MCF 10A (cell line): ENCODE data around the gene PLCG2. TPM values are rescaled to one million over a fixed set of nuclear protein-coding genes. Genes with fewer than 3 reads are reported as not detected.

ENCODE experiments used
- BruUV-seq: library from RNA; stranded (reverse); fragments of 400-500 nt; replicated peaks from 2 replicates; lab custom pipeline; 2021; lab: Mats Ljungman, UMichigan
- CTCF ChIA-PET: fragments of 300-600 bp; sonication (Branson Sonifier 250); formaldehyde crosslinking; extraction: SDS; loops from one replicate; lab custom pipeline; 2021; ENCODE audit warnings: antibody characterized with exemption, inconsistent platforms; lab: Yijun Ruan, JAX
- POLR2A ChIA-PET: fragments of 300-600, 350-650 bp; sonication (Branson Sonifier 250); formaldehyde crosslinking; extraction: SDS; loops from one replicate; lab custom pipeline; 2020; ENCODE audit warnings: antibody characterized with exemption, inconsistent platforms; lab: Yijun Ruan, JAX
- DNase-seq: peaks from one replicate; pipeline ENCODE4 v3.0.0-alpha.2; 2018; ENCODE audit not compliant: unreplicated experiment
- H3K27ac Mint-ChIP-seq: one replicate; pipeline ENCODE4 v1.8.0; 2022; ENCODE audit warnings: mild to moderate bottlenecking, low read depth, mixed read lengths; ENCODE audit not compliant: unreplicated experiment
- H3K27me3 Mint-ChIP-seq: one replicate; pipeline ENCODE4 v1.8.0; 2022; ENCODE audit warnings: mixed read lengths; ENCODE audit not compliant: insufficient read depth, unreplicated experiment
- H3K36me3 Mint-ChIP-seq: one replicate; pipeline ENCODE4 v1.8.0; 2022; ENCODE audit warnings: mild to moderate bottlenecking, moderate library complexity, mixed read lengths; ENCODE audit not compliant: insufficient read depth, unreplicated experiment
- H3K4me1 Mint-ChIP-seq: one replicate; pipeline ENCODE4 v1.8.0; 2022; ENCODE audit warnings: mixed read lengths; ENCODE audit not compliant: insufficient read depth, unreplicated experiment
- H3K4me3 Mint-ChIP-seq: one replicate; pipeline ENCODE4 v1.8.0; 2022; ENCODE audit warnings: mild to moderate bottlenecking, moderate library complexity, mixed read lengths; ENCODE audit not compliant: unreplicated experiment
- H3K9me3 Mint-ChIP-seq: one replicate; pipeline ENCODE4 v1.8.0; 2022; ENCODE audit warnings: mixed read lengths; ENCODE audit not compliant: unreplicated experiment
- intact Hi-C: fragments of 100-400 bp; cut with micrococcal nuclease; formaldehyde crosslinking; loops from 2 replicates; pipeline ENCODE4 v1.14.1; 2022
- total RNA-seq: library from RNA; stranded (reverse); gene quantifications from 2 replicates; pipeline ENCODE4 v1.2.3, GENCODE V29; 2022
- TF ChIP-seq, protein P1 (sequence below): fragments of 200-600 bp; IDR thresholded peaks from one replicate; pipeline ENCODE4 v1.8.0; 2022; ENCODE audit warnings: antibody characterized with exemption, mild to moderate bottlenecking; ENCODE audit not compliant: unreplicated experiment

Gene PLCG2
- total RNA-seq, 1 experiment from 2014 or later, result 5.2 TPM

DNA sequence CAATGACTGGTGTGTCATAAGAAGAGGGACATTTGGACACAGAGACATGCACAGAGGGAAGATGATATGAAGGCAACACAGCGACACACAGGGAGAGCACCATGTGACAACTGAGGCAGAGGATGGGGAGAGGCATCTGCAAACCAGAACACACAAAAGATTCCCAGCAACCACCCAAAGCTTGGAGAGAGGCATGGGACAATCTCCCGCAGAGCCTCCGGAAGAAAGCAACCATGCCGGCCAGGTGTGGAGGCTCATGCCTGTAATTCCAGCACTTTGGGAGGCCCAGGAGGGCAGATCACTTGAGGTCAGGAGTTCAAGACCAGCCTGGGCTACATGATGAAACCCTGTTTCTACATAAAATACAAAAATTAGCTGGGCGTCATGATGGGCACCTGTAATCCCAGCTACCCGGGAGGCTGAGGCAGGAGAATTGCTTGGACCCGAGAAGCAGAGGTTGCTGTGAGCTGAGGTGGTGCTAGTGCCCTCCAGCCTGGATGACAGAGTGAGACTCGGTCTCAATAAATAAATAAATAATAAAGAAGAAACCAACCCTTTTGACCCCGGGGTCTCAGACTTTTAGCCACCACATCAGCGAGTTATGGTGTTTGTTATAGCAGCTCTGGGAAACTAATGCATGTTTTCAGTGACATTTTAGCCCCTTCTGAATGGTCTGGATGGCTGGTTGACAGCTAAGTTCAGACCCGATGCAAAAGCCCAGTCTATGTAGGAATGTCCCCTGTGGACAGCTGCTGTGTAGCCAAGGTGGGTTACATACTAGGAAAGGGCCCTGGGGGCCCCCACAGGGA, 13.8 kb upstream of the PLCG2 start:
- BruUV-seq, result no TSS peak

DNA sequence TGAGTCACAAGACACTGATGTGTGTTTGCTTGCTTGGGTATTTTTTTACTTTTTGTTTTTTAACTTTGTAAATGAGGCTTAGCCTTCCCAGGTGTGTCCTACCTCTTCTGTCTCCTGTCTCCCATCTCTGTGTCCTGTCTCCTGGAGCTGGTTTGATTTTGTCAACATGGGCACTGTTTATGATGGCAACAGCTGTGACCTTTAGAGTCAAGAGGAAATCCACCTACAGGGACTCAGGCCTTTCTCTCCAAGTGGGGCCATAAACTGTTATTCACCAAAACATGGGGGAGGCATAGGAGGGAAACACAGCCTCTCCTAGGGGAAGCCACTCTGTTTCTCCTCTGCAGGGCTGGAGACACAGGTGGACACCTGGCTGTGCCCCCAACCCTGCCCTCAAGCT, 13.1 kb upstream of the PLCG2 start:
- Mint-ChIP-seq H3K4me1 (no peaks in the 10 kb centered on the region), H3K27me3 (no peaks in the 10 kb centered on the region), H3K36me3 (no peaks in the 10 kb centered on the region), H3K9me3 (no peaks in the 10 kb centered on the region), H3K4me3 (no peak overlapping the region), H3K27ac (no peak overlapping the region)
- TF ChIP-seq, protein P1, sequence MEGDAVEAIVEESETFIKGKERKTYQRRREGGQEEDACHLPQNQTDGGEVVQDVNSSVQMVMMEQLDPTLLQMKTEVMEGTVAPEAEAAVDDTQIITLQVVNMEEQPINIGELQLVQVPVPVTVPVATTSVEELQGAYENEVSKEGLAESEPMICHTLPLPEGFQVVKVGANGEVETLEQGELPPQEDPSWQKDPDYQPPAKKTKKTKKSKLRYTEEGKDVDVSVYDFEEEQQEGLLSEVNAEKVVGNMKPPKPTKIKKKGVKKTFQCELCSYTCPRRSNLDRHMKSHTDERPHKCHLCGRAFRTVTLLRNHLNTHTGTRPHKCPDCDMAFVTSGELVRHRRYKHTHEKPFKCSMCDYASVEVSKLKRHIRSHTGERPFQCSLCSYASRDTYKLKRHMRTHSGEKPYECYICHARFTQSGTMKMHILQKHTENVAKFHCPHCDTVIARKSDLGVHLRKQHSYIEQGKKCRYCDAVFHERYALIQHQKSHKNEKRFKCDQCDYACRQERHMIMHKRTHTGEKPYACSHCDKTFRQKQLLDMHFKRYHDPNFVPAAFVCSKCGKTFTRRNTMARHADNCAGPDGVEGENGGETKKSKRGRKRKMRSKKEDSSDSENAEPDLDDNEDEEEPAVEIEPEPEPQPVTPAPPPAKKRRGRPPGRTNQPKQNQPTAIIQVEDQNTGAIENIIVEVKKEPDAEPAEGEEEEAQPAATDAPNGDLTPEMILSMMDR, result no peak
- CTCF ChIA-PET, result interaction anchor here (0.5 to 1.4 kb wide), 3 partner anchors 10 to 916 kb away, joined by 3 read pairs; no protein-coding TSS in a partner anchor
- BruUV-seq, result no TSS peak
- intact Hi-C loops, result no loop called here
- DNase-seq, result no peak
- POLR2A ChIA-PET, result interaction anchor here (0.6 to 0.7 kb wide), 2 partner anchors 49 to 239 kb away, joined by 3 read pairs; no protein-coding TSS in a partner anchor

More for the DNA sequence above, 13.8 kb upstream of the PLCG2 start:
- Mint-ChIP-seq H3K9me3 (no peaks in the 10 kb centered on the region), H3K4me1 (no peaks in the 10 kb centered on the region), H3K27me3 (no peaks in the 10 kb centered on the region), H3K27ac (no peak overlapping the region), H3K4me3 (no peak overlapping the region), H3K36me3 (no peaks in the 10 kb centered on the region)
- DNase-seq, result no peak
- TF ChIP-seq, protein P1, result no peak
- CTCF ChIA-PET, result interaction anchor here (1.1 to 1.4 kb wide), 3 partner anchors 8 to 110 kb away, joined by 3 to 4 read pairs (median 3); no protein-coding TSS in a partner anchor
- POLR2A ChIA-PET, result interaction anchor here (0.6 to 0.7 kb wide), 2 partner anchors 50 to 238 kb away, joined by 3 read pairs; no protein-coding TSS in a partner anchor
- intact Hi-C loops, result no loop called here

DNA sequence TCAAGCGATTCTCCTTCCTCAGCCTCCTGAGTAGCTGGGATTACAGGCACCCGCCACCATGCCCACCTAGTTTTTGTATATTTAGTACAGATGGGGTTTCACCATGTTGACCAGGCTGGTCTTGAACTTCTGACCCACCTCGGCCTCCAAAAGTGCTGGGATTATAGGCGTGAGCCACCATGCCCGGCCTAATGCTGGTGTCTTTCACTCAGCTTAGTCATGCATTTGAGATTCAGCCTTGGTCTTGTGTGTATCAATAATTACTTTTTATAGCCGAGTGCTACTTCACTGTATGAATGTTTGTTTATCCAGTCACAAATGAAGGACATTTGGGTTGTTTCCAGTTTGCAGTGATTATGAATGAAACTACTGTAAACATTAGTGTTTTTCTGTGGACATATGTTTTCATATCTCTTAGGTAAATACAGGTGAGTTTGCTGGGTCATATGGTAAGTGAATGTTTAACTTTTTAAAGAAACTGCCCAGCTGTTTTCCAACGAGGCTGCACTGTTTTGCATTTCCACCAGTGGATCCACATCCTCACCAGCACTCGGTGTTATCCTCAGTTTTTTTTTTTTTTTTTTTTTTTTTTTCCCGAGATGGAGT, 11.0 kb upstream of the PLCG2 start:
- H3K4me1 Mint-ChIP-seq, result no peaks in the 10 kb centered on the region
- intact Hi-C loops, result no loop called here

More for the DNA sequence above, 11.0 kb upstream of the PLCG2 start:
- H3K36me3 Mint-ChIP-seq, result no peaks in the 10 kb centered on the region
- ChIA-PET CTCF (interaction anchor here (0.6 kb wide), 1 partner anchor 124 kb away, joined by 3 read pairs; no protein-coding TSS in a partner anchor), POLR2A (no interaction called here)
- H3K27ac Mint-ChIP-seq, result no peak overlapping the region
- TF ChIP-seq, protein P1, result no peak
- BruUV-seq, result no TSS peak
- H3K9me3 Mint-ChIP-seq, result no peaks in the 10 kb centered on the region
- H3K4me3 Mint-ChIP-seq, result no peak overlapping the region
- no peaks in the 10 kb centered on the region for H3K27me3 Mint-ChIP-seq
- DNase-seq, result no peak
